ENCODE results near the gene C6orf163.

The C6orf163 gene

GRCh38 chr6:87357479-87358196 is 13.0 kb downstream of the C6orf163 start:
- DNase-seq, result no peak

GRCh38 chr6:87364602-87365252 is 20.1 kb downstream of the C6orf163 start:
- no peak for DNase-seq

GRCh38 chr6:87366072-87366827 is 21.6 kb downstream of the C6orf163 start:
- no peak for DNase-seq

- DNase-seq, result no peak
These were observed 22.3 kb downstream of the C6orf163 start for GRCh38 chr6:87366899-87367298.

- DNase-seq, result no peak
These were observed 28.8 kb downstream of the C6orf163 start for GRCh38 chr6:87373377-87373776.

- DNase-seq, result no peak
These were observed 30.7 kb downstream of the C6orf163 start for GRCh38 chr6:87375315-87375714.

GRCh38 chr6:87376643-87377042 is 32.0 kb downstream of the C6orf163 start:
- no peak for DNase-seq

- DNase-seq, result no peak
These were observed 34.3 kb downstream of the C6orf163 start for GRCh38 chr6:87378947-87379346.

GRCh38 chr6:87382861-87383260 is 38.2 kb downstream of the C6orf163 start:
- no peak for DNase-seq

GRCh38 chr6:87384038-87384437 is 39.4 kb downstream of the C6orf163 start:
- no peak for DNase-seq

GRCh38 chr6:87384449-87384848 is 39.8 kb downstream of the C6orf163 start:
- no peak for DNase-seq

- no peak for DNase-seq
These were observed 46.7 kb downstream of the C6orf163 start for GRCh38 chr6:87391334-87391733.

GRCh38 chr6:87393026-87393622 is 48.5 kb downstream of the C6orf163 start:
- DNase-seq, result no peak

GRCh38 chr6:87395431-87395830 is 50.8 kb downstream of the C6orf163 start:
- DNase-seq, result no peak

- no peak for DNase-seq
These were observed 52.2 kb downstream of the C6orf163 start for GRCh38 chr6:87396595-87397392.

GRCh38 chr6:87397656-87398055 is 53.0 kb downstream of the C6orf163 start:
- DNase-seq, result no peak

- DNase-seq, result no peak
These were observed 57.2 kb downstream of the C6orf163 start for GRCh38 chr6:87401832-87402231.

- no peak for DNase-seq
These were observed 62.9 kb downstream of the C6orf163 start for GRCh38 chr6:87407561-87407900.

GRCh38 chr6:87407901-87408720 is 63.5 kb downstream of the C6orf163 start, which contains the start of gene CFAP206:
Gene CFAP206 (plus strand): TSS chr6:87407972. CDS start chr6:87409840, 1,868 bp downstream.
- DNase-seq, result peak; percentile 80

- no peak for DNase-seq
These were observed 64.1 kb downstream of the C6orf163 start for GRCh38 chr6:87408721-87409155.

All from activated CD4-positive, CD25-positive, alpha-beta regulatory T cell treated with anti-CD3 and anti-CD28 coated beads, Interleukin-2, amount 50 U/mL, for 72 hours (primary cell).